K562 (cell line): ENCODE results near the gene CRYZL1. TPM values are rescaled to one million over a fixed set of nuclear protein-coding genes. Genes with fewer than 3 reads are reported as not detected.

Experiments used
- CEBPG ChIP-seq, 3 experiments: fragments of 200-800 bp in 1 of 3; sonication (Bioruptor generic) in 1 of 3; sonication (generic) in 1 of 3; formaldehyde crosslinking in 1 of 3; IDR thresholded peaks in 2 of 3; conservative IDR thresholded peaks in 1 of 3; 2 replicates each; pipeline versions ENCODE4 v1.6.1 to v1.8.0; 2016 to 2022; ENCODE audit warnings: missing compliant biosample characterization in 2 of 3, missing genetic modification characterization in 2 of 3, mild to moderate bottlenecking in 1 of 3, missing genetic modification reagents in 1 of 3
- CHD1 ChIP-seq: fragments of 200-600 bp; sonication (generic); IDR thresholded peaks from one replicate; pipeline ENCODE4 v1.6.1; 2012; ENCODE audit warnings: mild to moderate bottlenecking, moderate library complexity, low read length, inconsistent platforms
- FIP1L1 ChIP-seq: fragments of 200-400 bp; formaldehyde crosslinking; IDR thresholded peaks from 2 replicates; pipeline ENCODE4 v1.6.1; 2018; ENCODE audit warnings: mild to moderate bottlenecking, low read depth, low read length; ENCODE audit not compliant: poor library complexity, severe bottlenecking
- HOXB6 ChIP-seq: fragments of 250-450 bp; sonication (Bioruptor Pico); IDR thresholded peaks from 2 replicates; pipeline ENCODE4 v1.5.1; 2022; ENCODE audit warnings: mild to moderate bottlenecking, borderline replicate concordance
- KDM1A ChIP-seq, 2 experiments: fragments of 450-650 bp; IDR thresholded peaks; 2 replicates each; pipeline ENCODE4 v1.6.1; 2016; ENCODE audit warnings: mild to moderate bottlenecking in 2 of 2
- RREB1 ChIP-seq: fragments of 250-450 bp; sonication (Bioruptor Pico); IDR thresholded peaks from 2 replicates; pipeline ENCODE4 v1.4.0; 2020
- SMARCB1 ChIP-seq: IDR thresholded peaks from 2 replicates; pipeline ENCODE4 v1.6.1; 2011; ENCODE audit warnings: improper control_type of control experiment, low read depth; ENCODE audit not compliant: insufficient read length
- SOX6 ChIP-seq: fragments of 450-650 bp; IDR thresholded peaks from 2 replicates; pipeline ENCODE4 v1.6.1; 2014; ENCODE audit warnings: mild to moderate bottlenecking
- ZMIZ1 ChIP-seq, 2 experiments: fragments of 150-350 bp in 1 of 2; IDR thresholded peaks; 2 replicates each; pipeline ENCODE4 v1.6.1; 2012 to 2016; ENCODE audit warnings: low read depth in 2 of 2, low read length in 2 of 2, mild to moderate bottlenecking in 1 of 2, moderate library complexity in 1 of 2
- ZNF354B ChIP-seq: fragments of 250-450 bp; sonication (Bioruptor Pico); IDR thresholded peaks from 2 replicates; pipeline ENCODE4 v1.4.0; 2020
- ZNF609 ChIP-seq: sonication (generic); formaldehyde crosslinking; IDR thresholded peaks from 2 replicates; pipeline ENCODE4 v1.8.1; 2023; ENCODE audit warnings: missing genetic modification reagents, mild to moderate bottlenecking, borderline replicate concordance
- polyA plus RNA-seq, 8 experiments: library from polyadenylated mRNA; depleted of rRNA in 4 of 8; stranded (reverse) in 5 of 8; unstranded in 3 of 8; fragments of >200 nt; fragmentation: Nextera tagmentation in 2 of 8; fragmentation: Illumina TruSeq in 1 of 8; extraction: Ambion mirVana in 2 of 8; extraction: Trizol in 1 of 8; gene quantifications; 2 replicates each; pipeline versions ENCODE4 v1.2.1 to v1.2.3, GENCODE V29; 2011 to 2014; ENCODE audit warnings: inconsistent platforms in 1 of 8, missing spikeins in 1 of 8
- total RNA-seq, 7 experiments: library from RNA; depleted of rRNA in 6 of 7; stranded (reverse); fragments of >200 nt in 6 of 7; fragmentation: Illumina TruSeq in 2 of 7; extraction: Trizol in 2 of 7; gene quantifications; 2 replicates each; pipeline versions ENCODE4 v1.2.1 to v1.2.3, GENCODE V29; 2011 to 2021; ENCODE audit warnings: low replicate concordance in 1 of 7

CRYZL1 gene
- total and polyA plus RNA-seq, 9 of the 15 experiments (the other 6 are each of a cell fraction or from before 2014, with no cell fraction given), result 19.9 to 98.2 (median 39.2) TPM

- TF ChIP-seq RREB1 (CRISPR knock-in tag), result 0 out of 2 replicates have a peak, but pooled peaks have one; percentile 9
- TF ChIP-seq CEBPG (CRISPR knock-in tag; IDR thresholded peaks at IDR 0.05), result no peak
- no peak for TF ChIP-seq CEBPG (tag; conservative IDR thresholded peaks at IDR 0.05 in 1 of 2, IDR thresholded peaks at IDR 0.05 in 1 of 2)
- TF ChIP-seq CHD1, result peak; percentile 99
- peak in 1 of 2 experiments; percentile 61; a peak in 1 of 4 replicates for TF ChIP-seq ZMIZ1 (IDR thresholded peaks at IDR 0.05; ENCODE audit: low read depth in 2 of 2, low read length in 2 of 2)
- no peak for TF ChIP-seq HOXB6 (CRISPR knock-in tag)
- peak; percentile 51 for TF ChIP-seq SOX6
- no peak for TF ChIP-seq ZNF609 (CRISPR knock-in tag)
- peak; percentile 88 for TF ChIP-seq FIP1L1
- TF ChIP-seq SMARCB1, result no peak
- 0 out of 2 replicates have a peak, but pooled peaks have one; percentile 7 for TF ChIP-seq ZNF354B
- TF ChIP-seq KDM1A (IDR thresholded peaks at IDR 0.05), result no peak
Observed at GRCh38 chr21:33541756-33542639, 99.5 kb downstream of the CRYZL1 start, which contains the start of gene GART (continued).
